ENCODE results near the gene MGMT.

MGMT gene

DNA sequence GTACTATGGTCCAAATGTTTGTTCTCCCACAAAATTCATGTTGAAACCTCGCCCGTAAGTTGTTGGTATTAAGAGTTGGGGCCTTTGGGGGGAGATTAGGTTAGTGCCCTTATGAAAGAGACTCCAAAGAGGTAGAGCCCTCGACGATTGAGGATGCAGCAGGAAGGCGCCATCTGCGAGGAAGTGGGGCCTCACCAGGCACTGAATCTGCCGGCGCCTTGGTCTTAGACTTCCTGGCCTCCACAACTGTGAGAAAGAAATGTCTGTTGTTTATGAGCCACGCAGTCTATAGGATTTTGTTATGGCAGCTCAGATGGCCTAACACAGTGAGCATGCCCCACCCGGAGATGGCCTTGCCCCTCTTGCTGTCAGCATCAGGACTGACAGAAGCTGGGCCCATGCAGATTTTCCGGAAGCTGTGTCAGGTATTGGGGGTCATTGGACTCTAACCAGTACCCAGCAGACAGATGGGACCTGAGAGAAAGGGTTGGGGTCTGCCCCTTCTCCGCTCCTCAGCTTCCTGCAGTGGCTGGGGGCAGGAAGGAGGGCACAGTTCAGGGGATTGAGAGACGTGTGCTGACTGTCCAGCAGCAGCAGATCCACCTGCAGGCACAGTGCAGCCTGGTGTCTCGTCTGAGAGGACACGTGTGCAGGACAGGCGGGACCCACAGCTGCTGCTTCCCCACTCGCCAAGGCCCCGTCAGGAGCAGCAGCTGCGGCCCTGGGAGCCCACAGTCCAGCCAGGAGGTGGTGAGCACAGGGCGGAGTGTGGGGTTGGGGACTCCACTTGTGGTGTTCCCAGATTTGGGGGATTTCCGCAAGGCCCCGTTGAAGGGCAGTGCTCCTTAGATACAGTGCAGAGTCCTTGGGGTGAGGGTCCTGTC, 47.8 kb downstream of the MGMT start:
- H3K4me3 ChIP-seq (replicated peaks; ENCODE audit: insufficient read depth, low read length): no peak overlapping the region
- no peak for DNase-seq (ENCODE audit: low read depth in 1 of 2, low spot score in 1 of 2)
- TF ChIP-seq, protein P1, sequence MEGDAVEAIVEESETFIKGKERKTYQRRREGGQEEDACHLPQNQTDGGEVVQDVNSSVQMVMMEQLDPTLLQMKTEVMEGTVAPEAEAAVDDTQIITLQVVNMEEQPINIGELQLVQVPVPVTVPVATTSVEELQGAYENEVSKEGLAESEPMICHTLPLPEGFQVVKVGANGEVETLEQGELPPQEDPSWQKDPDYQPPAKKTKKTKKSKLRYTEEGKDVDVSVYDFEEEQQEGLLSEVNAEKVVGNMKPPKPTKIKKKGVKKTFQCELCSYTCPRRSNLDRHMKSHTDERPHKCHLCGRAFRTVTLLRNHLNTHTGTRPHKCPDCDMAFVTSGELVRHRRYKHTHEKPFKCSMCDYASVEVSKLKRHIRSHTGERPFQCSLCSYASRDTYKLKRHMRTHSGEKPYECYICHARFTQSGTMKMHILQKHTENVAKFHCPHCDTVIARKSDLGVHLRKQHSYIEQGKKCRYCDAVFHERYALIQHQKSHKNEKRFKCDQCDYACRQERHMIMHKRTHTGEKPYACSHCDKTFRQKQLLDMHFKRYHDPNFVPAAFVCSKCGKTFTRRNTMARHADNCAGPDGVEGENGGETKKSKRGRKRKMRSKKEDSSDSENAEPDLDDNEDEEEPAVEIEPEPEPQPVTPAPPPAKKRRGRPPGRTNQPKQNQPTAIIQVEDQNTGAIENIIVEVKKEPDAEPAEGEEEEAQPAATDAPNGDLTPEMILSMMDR (IDR thresholded peaks at IDR 0.05; ENCODE audit: insufficient read depth, low read length): no peak
- H3K27me3 ChIP-seq (ENCODE audit: insufficient read depth, poor library complexity, severe bottlenecking): no peaks in the 10 kb centered on the region
- no peak overlapping the region for H3K27ac ChIP-seq (replicated peaks)

DNA sequence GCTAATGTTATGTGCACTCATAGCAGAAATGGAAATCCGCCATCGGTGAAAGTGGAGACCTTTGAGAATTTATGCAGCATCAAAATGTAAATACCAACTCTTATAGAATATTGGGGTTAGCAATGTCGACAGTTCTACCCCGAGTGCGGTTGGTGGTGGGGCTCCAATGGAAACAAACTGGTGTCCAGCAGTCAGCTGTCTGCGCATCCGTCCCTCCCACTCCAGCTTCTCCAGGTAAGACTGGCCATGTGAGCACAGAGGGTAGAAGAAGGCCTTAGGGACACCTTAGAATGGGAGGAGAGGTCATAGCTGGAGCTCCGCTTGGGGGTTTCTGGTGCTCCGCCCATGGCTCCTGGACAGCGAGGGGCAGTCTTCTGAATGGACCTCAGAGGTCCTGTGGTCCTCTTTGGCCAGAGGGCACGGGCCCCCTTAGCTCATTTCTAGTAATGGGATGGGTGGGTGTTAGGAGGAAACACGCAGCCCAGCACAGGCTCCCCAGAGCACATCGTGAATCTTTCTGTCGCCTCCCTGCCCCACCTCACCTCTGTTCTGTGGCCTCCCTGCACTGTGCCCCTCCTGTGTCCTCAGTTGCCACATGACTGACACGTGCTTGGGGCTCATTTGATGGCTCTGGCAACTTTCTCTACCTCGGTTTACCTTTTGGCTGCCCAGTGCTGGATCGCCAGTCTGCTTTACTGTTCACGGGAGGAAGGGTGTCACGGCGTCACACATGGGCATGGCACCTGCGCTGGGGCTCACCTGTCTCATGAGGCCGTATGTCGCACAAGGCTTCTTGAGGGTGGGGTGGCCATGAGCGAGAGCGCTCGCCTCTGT, 50.0 kb downstream of the MGMT start:
- H3K4me3 ChIP-seq (replicated peaks; ENCODE audit: insufficient read depth, low read length): no peak overlapping the region
- TF ChIP-seq POLR2AphosphoS5 (IDR thresholded peaks at IDR 0.05; ENCODE audit: low read depth): no peak
- TF ChIP-seq GABPA (IDR thresholded peaks at IDR 0.05; ENCODE audit: low read depth): no peak
- no peak for TF ChIP-seq SPI1 (IDR thresholded peaks at IDR 0.05; ENCODE audit: borderline replicate concordance, low read depth)
- TF ChIP-seq, protein P1 (IDR thresholded peaks at IDR 0.05; ENCODE audit: insufficient read depth, low read length): no peak
- TF ChIP-seq, protein P2, sequence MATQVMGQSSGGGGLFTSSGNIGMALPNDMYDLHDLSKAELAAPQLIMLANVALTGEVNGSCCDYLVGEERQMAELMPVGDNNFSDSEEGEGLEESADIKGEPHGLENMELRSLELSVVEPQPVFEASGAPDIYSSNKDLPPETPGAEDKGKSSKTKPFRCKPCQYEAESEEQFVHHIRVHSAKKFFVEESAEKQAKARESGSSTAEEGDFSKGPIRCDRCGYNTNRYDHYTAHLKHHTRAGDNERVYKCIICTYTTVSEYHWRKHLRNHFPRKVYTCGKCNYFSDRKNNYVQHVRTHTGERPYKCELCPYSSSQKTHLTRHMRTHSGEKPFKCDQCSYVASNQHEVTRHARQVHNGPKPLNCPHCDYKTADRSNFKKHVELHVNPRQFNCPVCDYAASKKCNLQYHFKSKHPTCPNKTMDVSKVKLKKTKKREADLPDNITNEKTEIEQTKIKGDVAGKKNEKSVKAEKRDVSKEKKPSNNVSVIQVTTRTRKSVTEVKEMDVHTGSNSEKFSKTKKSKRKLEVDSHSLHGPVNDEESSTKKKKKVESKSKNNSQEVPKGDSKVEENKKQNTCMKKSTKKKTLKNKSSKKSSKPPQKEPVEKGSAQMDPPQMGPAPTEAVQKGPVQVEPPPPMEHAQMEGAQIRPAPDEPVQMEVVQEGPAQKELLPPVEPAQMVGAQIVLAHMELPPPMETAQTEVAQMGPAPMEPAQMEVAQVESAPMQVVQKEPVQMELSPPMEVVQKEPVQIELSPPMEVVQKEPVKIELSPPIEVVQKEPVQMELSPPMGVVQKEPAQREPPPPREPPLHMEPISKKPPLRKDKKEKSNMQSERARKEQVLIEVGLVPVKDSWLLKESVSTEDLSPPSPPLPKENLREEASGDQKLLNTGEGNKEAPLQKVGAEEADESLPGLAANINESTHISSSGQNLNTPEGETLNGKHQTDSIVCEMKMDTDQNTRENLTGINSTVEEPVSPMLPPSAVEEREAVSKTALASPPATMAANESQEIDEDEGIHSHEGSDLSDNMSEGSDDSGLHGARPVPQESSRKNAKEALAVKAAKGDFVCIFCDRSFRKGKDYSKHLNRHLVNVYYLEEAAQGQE (IDR thresholded peaks at IDR 0.05; ENCODE audit: insufficient replicate concordance, low read depth): no peak
- H3K27me3 ChIP-seq (ENCODE audit: insufficient read depth, poor library complexity, severe bottlenecking): no peaks in the 10 kb centered on the region
- DNase-seq (ENCODE audit: low read depth in 1 of 2, low spot score in 1 of 2): no peak
- H3K27ac ChIP-seq (replicated peaks): no peak overlapping the region

DNA sequence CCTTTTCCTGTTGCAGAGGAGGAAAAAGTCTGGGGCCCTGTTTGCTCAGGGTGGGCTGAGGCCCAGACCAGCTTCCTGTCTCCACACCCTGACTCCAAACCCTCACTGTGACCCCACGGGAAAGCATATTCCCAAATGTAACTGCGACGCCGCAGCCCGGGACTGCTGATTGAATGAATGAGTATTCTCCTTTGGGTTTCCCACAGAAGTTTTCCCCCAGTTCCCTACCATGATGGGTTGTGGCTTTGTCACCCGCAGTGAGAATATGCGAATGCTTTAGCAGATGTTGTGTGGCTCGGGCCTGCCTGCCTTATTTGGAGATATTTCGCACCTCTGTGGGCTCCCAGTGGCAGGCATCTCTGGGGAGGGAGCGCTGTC, 50.6 kb downstream of the MGMT start:
- TF ChIP-seq POLR2AphosphoS5 (IDR thresholded peaks at IDR 0.05; ENCODE audit: low read depth) (no peak), SPI1 (IDR thresholded peaks at IDR 0.05; ENCODE audit: borderline replicate concordance, low read depth) (no peak), GABPA (IDR thresholded peaks at IDR 0.05; ENCODE audit: low read depth) (no peak)
- TF ChIP-seq, protein P1 (IDR thresholded peaks at IDR 0.05; ENCODE audit: insufficient read depth, low read length): no peak
- TF ChIP-seq, protein P2 (IDR thresholded peaks at IDR 0.05; ENCODE audit: insufficient replicate concordance, low read depth): no peak
- no peaks in the 10 kb centered on the region for H3K27me3 ChIP-seq (ENCODE audit: insufficient read depth, poor library complexity, severe bottlenecking)
- no peak overlapping the region for H3K27ac ChIP-seq (replicated peaks)
- H3K4me3 ChIP-seq (replicated peaks; ENCODE audit: insufficient read depth, low read length): no peak overlapping the region
- DNase-seq (ENCODE audit: low read depth in 1 of 2, low spot score in 1 of 2): no peak
